GM12878 (cell line): ENCODE measurements around the gene SLC39A7. TPM values are rescaled to one million over a fixed set of nuclear protein-coding genes. Genes with fewer than 3 reads are reported as not detected.

ENCODE experiments used
- ATAC-seq: fragments of 200-7000 bp; cut with Tn5 transposase; 3 replicates; pipeline ENCODE4 v1.9.1; 2020; ENCODE audit warnings: mild to moderate bottlenecking, moderate library complexity
- BruUV-seq: library from RNA; stranded (reverse); fragments of 400-500 nt; replicated peaks from 2 replicates; lab custom pipeline; 2021; lab: Mats Ljungman, UMichigan
- CTCF ChIA-PET: fragments of 300-600 bp; sonication (Branson Sonifier 250); formaldehyde crosslinking; extraction: SDS; loops from one replicate; lab custom pipeline; 2021; ENCODE audit warnings: inconsistent platforms; lab: Yijun Ruan, JAX
- POLR2A ChIA-PET: fragments of 350-600 bp; formaldehyde crosslinking; extraction: SDS; loops from one replicate; lab custom pipeline; 2021; ENCODE audit warnings: inconsistent platforms; lab: Charles Lee
- RAD21 ChIA-PET: fragments of 300-600 bp; sonication (Branson Sonifier 250); formaldehyde crosslinking; loops from one replicate; lab custom pipeline; 2023; ENCODE audit warnings: antibody characterized with exemption; ENCODE audit not compliant: unreplicated experiment; lab: Charles Lee
- SMC1A ChIA-PET: fragments of 300-600 bp; sonication (Branson Sonifier 250); formaldehyde crosslinking; loops from one replicate; lab custom pipeline; 2023; ENCODE audit not compliant: unreplicated experiment, uncharacterized antibody; lab: Charles Lee
- DNase-seq: peaks from one replicate; pipeline ENCODE4 v3.0.0-alpha.2; 2011; ENCODE audit warnings: low read depth, low spot score
- FAIRE-seq: peaks from 3 replicates; lab custom pipeline; 2011; peaks lifted over from hg19 to GRCh38; lab: Jason Lieb, UNC
- H2AFZ ChIP-seq: 2 replicates; pipeline ENCODE4 v1.6.0; 2011; ENCODE audit warnings: low read depth, low read length, control low read depth; ENCODE audit not compliant: control insufficient read depth
- H3K27ac ChIP-seq: 2 replicates; pipeline ENCODE4 v1.5.1; 2011; ENCODE audit warnings: control low read depth; ENCODE audit not compliant: control insufficient read depth, insufficient read depth
- H3K27me3 ChIP-seq, 2 experiments: replicated peaks in 1 of 2; 2 replicates each; pipeline versions ENCODE4 v1.6.0 to v1.6.1; 2011; ENCODE audit warnings: low read length in 1 of 2; ENCODE audit not compliant: control insufficient read depth in 2 of 2, insufficient read depth in 2 of 2
- H3K36me3 ChIP-seq, 2 experiments: 2 replicates each; pipeline ENCODE4 v1.5.1; 2011; ENCODE audit warnings: low read length in 1 of 2; ENCODE audit not compliant: control insufficient read depth in 2 of 2, insufficient read depth in 2 of 2
- H3K4me1 ChIP-seq: 2 replicates; pipeline ENCODE4 v1.6.1; 2011; ENCODE audit warnings: mild to moderate bottlenecking, low read length, moderate library complexity, mixed read lengths; ENCODE audit not compliant: control insufficient read depth, insufficient read depth
- H3K4me2 ChIP-seq: 2 replicates; pipeline ENCODE4 v1.6.0; 2011; ENCODE audit warnings: control low read depth; ENCODE audit not compliant: control insufficient read depth, insufficient read depth
- H3K4me3 ChIP-seq: fragments of 200-600 bp; sonication (generic); 2 replicates; pipeline ENCODE4 v1.5.1; 2016
- H3K79me2 ChIP-seq: 2 replicates; pipeline ENCODE4 v1.6.0; 2011; ENCODE audit warnings: low read length; ENCODE audit not compliant: control insufficient read depth, insufficient read depth
- H3K9ac ChIP-seq: 2 replicates; pipeline ENCODE4 v1.8.0; 2011; ENCODE audit warnings: low read length, control low read depth, mixed read lengths; ENCODE audit not compliant: control insufficient read depth, insufficient read depth
- H3K9me3 ChIP-seq: replicated peaks from 3 replicates; pipeline ENCODE4 v1.5.1; 2011; ENCODE audit warnings: mild to moderate bottlenecking, low read length; ENCODE audit not compliant: control insufficient read depth, insufficient read depth
- H4K20me1 ChIP-seq: 2 replicates; pipeline ENCODE4 v1.6.0; 2011; ENCODE audit not compliant: control insufficient read depth, insufficient read depth
- BHLHE40 ChIP-seq, 2 experiments: fragments of 450-650 bp in 1 of 2; IDR thresholded peaks; 2 replicates each; pipeline ENCODE4 v1.6.1; 2011 to 2017; ENCODE audit warnings: low read depth in 2 of 2, borderline replicate concordance in 1 of 2, improper control_type of control experiment in 1 of 2, low read length in 1 of 2, mild to moderate bottlenecking in 1 of 2
- FOXM1 ChIP-seq: IDR thresholded peaks from 2 replicates; pipeline ENCODE4 v1.6.1; 2012; ENCODE audit warnings: low read depth, mild to moderate bottlenecking, inconsistent platforms, low read length, moderate library complexity
- GATAD2B ChIP-seq: fragments of 450-650 bp; conservative IDR thresholded peaks from 2 replicates; pipeline ENCODE4 v1.6.1; 2017; ENCODE audit warnings: low read depth, mild to moderate bottlenecking, moderate library complexity
- HCFC1 ChIP-seq: fragments of 150-350 bp; IDR thresholded peaks from 2 replicates; pipeline ENCODE4 v1.6.1; 2014; ENCODE audit warnings: low read length
- NBN ChIP-seq: fragments of 450-650 bp; IDR thresholded peaks from 2 replicates; pipeline ENCODE4 v1.6.1; 2016
- NR2F1 ChIP-seq: fragments of 450-650 bp; conservative IDR thresholded peaks from 2 replicates; pipeline ENCODE4 v1.6.1; 2017; ENCODE audit warnings: mild to moderate bottlenecking
- SP1 ChIP-seq: IDR thresholded peaks from one replicate; pipeline ENCODE4 v1.6.1; 2011; ENCODE audit warnings: low read depth, low read length
- SRF ChIP-seq, 2 experiments: IDR thresholded peaks; 2 replicates each; pipeline ENCODE4 v1.6.1; 2011; ENCODE audit warnings: low read depth in 2 of 2, low read length in 2 of 2, mild to moderate bottlenecking in 1 of 2, moderate library complexity in 1 of 2
- WGBS: methylation state at CpG from one replicate; pipeline ENCODE4 v1.1.6; 2016; ENCODE audit warnings: low lambda C conversion rate; ENCODE audit not compliant: insufficient replicate concordance, insufficient coverage; ENCODE audit errors: missing lambda C conversion rate; 5-methylcytosine and 5-hydroxymethylcytosine counted together
- in situ Hi-C: fragments of 300-500 bp; cut with MboI; formaldehyde crosslinking; loops from 9 replicates; pipeline ENCODE4 v1.14.3; 2018; ENCODE audit warnings: mixed read lengths
- intact Hi-C: fragments of 100-400 bp; cut with micrococcal nuclease; formaldehyde crosslinking; loops from one replicate; pipeline ENCODE4 v1.14.2; 2022; ENCODE audit not compliant: unreplicated experiment
- polyA plus RNA-seq, 11 experiments: library from polyadenylated mRNA; depleted of rRNA in 4 of 11; unstranded in 6 of 11; stranded (reverse) in 5 of 11; fragments of >200 nt; fragmentation: Nextera tagmentation in 4 of 11; fragmentation: Illumina TruSeq in 1 of 11; extraction: Ambion mirVana in 4 of 11; extraction: Trizol in 1 of 11; gene quantifications; 1 replicate in 1 of 11; 2 replicates in 10 of 11; pipeline versions ENCODE4 v1.2.1 to v1.2.3, GENCODE V29; 2011 to 2016; ENCODE audit warnings: inconsistent platforms in 2 of 11, missing spikeins in 2 of 11, low read depth in 1 of 11
- total RNA-seq, 4 experiments: library from RNA; depleted of rRNA in 3 of 4; stranded (reverse); fragments of >200 nt in 3 of 4; fragmentation: Illumina TruSeq in 1 of 4; extraction: Trizol in 1 of 4; gene quantifications; 2 replicates each; pipeline versions ENCODE4 v1.2.1 to v1.2.3, GENCODE V29; 2013 to 2021
- TF ChIP-seq, protein P1 (sequence below): IDR thresholded peaks from 2 replicates; pipeline ENCODE4 v1.6.1; 2011; ENCODE audit warnings: borderline replicate concordance, low read depth, mild to moderate bottlenecking, moderate library complexity, mixed read lengths, low read length; ENCODE audit not compliant: insufficient read depth; ENCODE audit errors: extremely low read length

SLC39A7 gene
- total and polyA plus RNA-seq, 10 of the 15 experiments (the other 5 are each of a cell fraction or from before 2014, with no cell fraction given), result 7.3 to 63.1 (median 40.6) TPM

DNA sequence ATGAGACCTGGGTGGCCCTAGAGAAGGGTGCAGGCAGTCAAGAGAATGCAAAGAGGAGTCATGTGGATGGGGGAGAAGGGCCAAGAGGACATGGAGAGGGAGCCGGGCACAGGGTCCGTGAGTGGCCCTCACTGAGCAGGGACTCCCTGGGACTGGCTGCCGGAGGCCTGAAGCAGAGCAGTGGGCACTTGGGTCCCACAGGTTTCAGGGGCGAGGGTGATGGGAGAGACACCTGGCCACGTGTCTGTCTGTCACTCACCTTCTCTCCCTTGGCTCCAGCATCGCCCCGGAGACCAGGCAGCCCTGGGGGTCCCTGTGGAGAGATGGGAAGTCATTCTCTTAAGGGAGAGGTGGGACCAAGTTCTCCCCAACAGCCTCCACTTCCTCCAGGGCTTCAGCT is 33.9 kb upstream of the SLC39A7 start:
- TF ChIP-seq, protein P1, sequence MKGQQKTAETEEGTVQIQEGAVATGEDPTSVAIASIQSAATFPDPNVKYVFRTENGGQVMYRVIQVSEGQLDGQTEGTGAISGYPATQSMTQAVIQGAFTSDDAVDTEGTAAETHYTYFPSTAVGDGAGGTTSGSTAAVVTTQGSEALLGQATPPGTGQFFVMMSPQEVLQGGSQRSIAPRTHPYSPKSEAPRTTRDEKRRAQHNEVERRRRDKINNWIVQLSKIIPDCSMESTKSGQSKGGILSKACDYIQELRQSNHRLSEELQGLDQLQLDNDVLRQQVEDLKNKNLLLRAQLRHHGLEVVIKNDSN, result peak; percentile 11
- no peak for TF ChIP-seq NBN
- no peak for FAIRE-seq
- POLR2A ChIA-PET, result no interaction called here
- Histone ChIP-seq H3K36me3 (no peaks in the 10 kb centered on the region), H3K4me2 (no peak overlapping the region), H3K9ac (no peak overlapping the region), H3K27ac (no peak overlapping the region), H3K4me3 (no peak overlapping the region), H3K4me1 (peaks cover 1% of the 10 kb centered on the region), H3K9me3 (no peaks in the 10 kb centered on the region), H4K20me1 (no peaks in the 10 kb centered on the region), H3K79me2 (no peaks in the 10 kb centered on the region), H2AFZ (no peak overlapping the region), H3K27me3 (no peaks in the 10 kb centered on the region)
- WGBS, result 54% methylated on average over 7 of the region's 7 CpGs
- ATAC-seq, result no peak
- no peak for DNase-seq
- SMC1A ChIA-PET, result no interaction called here
- CTCF ChIA-PET, result no interaction called here
- intact Hi-C loops, result no loop called here
- in situ Hi-C loops, result no loop called here
- BruUV-seq, result no TSS peak
- RAD21 ChIA-PET, result no interaction called here

DNA sequence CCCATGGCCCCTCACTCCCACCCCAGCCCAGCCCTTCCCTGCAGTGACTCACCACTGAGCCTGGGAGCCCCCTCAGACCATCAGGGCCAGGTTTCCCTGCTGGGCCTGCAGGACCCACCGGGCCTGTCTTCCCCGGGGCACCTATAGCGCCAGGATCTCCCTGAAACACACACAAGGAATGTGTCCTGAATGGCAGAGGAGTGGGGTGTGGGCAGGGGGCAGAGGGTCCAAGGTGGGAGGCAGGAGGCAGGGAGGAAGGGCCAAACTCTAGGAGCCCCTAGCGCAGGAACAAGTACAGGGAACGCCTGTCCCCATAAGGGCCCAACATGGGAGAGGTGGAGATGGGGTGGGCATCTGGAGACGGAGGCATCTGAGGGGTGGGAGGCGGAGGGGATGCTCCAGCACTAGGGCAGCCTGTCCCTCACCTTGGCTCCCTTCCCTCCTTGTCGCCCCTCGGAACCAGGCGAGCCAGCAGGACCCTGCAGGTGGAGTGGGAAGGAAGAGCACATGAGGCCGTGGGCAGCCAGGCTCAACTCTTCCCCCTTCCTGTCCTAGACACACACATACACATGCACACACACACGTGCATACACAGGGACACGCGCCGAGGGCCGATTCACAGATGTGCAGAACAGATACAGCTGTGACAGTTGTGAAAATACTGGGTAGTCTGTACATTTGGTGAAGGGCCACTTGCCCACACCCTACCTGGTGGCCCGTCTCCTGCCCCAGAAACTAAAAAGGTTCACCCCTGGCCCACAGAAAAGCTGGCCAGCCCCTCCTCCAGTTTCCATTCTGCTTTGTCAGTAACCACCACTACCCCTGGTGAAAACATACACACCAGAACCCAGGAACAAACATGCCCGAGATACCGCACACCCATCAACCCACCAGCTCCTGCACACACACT is 33.0 kb upstream of the SLC39A7 start:
- Histone ChIP-seq H3K36me3 (no peaks in the 10 kb centered on the region), H4K20me1 (no peaks in the 10 kb centered on the region), H3K27ac (no peak overlapping the region), H2AFZ (no peak overlapping the region), H3K9ac (no peak overlapping the region), H3K4me1 (no peaks in the 10 kb centered on the region; the same call in 1 of the 2 replicates), H3K79me2 (no peaks in the 10 kb centered on the region), H3K4me2 (no peak overlapping the region), H3K4me3 (no peak overlapping the region), H3K9me3 (no peaks in the 10 kb centered on the region), H3K27me3 (no peaks in the 10 kb centered on the region)
- TF ChIP-seq NBN (no peak), NR2F1 (no peak), SRF (IDR thresholded peaks at IDR 0.05; ENCODE audit: low read depth in 2 of 2, low read length in 2 of 2) (0 out of 4 replicates have a peak, but pooled peaks of 1 of the 2 experiments have one; percentile 5), BHLHE40 (IDR thresholded peaks at IDR 0.05; ENCODE audit: borderline replicate concordance in 1 of 2, low read depth in 2 of 2, low read length in 1 of 2) (peak in 1 of 2 experiments; percentile 43; a peak in 1 of 4 replicates), FOXM1 (no peak), SP1 (no peak), HCFC1 (no peak), GATAD2B (no peak)
- FAIRE-seq (no peak), ATAC-seq (no peak), DNase-seq (no peak)
- RAD21 ChIA-PET, result no interaction called here
- SMC1A ChIA-PET, result no interaction called here
- in situ Hi-C loops (no loop called here), intact Hi-C loops (loop anchor here (2.0 kb wide), 1 partner anchor 61 kb away; no protein-coding TSS in a partner anchor)
- POLR2A ChIA-PET, result no interaction called here
- CTCF ChIA-PET, result interaction anchor here (0.6 to 0.9 kb wide), 3 partner anchors 42 to 81 kb away, joined by 3 read pairs; no protein-coding TSS in a partner anchor
- BruUV-seq, result no TSS peak
- 40% methylated on average over 19 of the region's 19 CpGs for WGBS
